Esophagus mucosa (tissue), 1 donor: ENCODE measurements around the gene C11orf24. TPM values are rescaled to one million over a fixed set of nuclear protein-coding genes. Genes with fewer than 3 reads are reported as not detected.
"Not testable (repeated sequence)": the region's sequence is repeated elsewhere in the genome, so short reads cannot be mapped to it uniquely, and the experiment has no call there.

Experiments
- ATAC-seq: fragments of 200-7000 bp; cut with Tn5 transposase; one replicate; pipeline ENCODE4 v1.9.1; 2020
- total RNA-seq: library from RNA; stranded (reverse); gene quantifications from one replicate; pipeline ENCODE4 v1.2.4, GENCODE V29; 2023
- donor health status: DM: yes; HTN: yes; CAD: no.

C11orf24 gene
- total RNA-seq, 1 donor from 2014 or later: 19.9 TPM

GRCh38 chr11:68298659-68299516 is 27.1 kb upstream of the C11orf24 start:
- ATAC-seq: no peak

GRCh38 chr11:68297812-68298658 is 26.3 kb upstream of the C11orf24 start:
- ATAC-seq: peak; percentile 95

DNA sequence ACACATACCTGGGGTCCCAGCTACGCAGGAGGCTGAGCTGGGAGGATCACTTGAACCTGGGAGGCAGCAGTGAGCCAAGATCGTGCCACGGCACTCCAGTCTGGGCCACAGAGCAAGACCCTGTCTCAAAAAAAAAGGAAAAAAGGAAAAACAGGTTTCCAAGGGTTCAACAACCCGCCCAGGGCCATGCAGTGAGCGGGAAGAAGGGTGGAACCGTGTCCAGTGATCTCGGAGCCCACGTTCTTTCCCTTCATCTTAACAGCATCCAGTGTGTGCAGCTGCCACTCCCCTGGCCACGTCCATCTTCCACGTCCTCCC is 25.7 kb upstream of the C11orf24 start:
- ATAC-seq: no peak

- ATAC-seq: no peak
These were observed 25.2 kb upstream of the C11orf24 start for GRCh38 chr11:68297052-68297378.

- no peak for ATAC-seq
These were observed 24.7 kb upstream of the C11orf24 start for GRCh38 chr11:68296344-68297051.

- ATAC-seq: no peak
These were observed 24.2 kb upstream of the C11orf24 start for GRCh38 chr11:68295940-68296339.

- ATAC-seq: no peak
These were observed 23.5 kb upstream of the C11orf24 start for GRCh38 chr11:68295271-68295670.

- no peak for ATAC-seq
These were observed 21.9 kb upstream of the C11orf24 start for GRCh38 chr11:68293708-68294107.

DNA sequence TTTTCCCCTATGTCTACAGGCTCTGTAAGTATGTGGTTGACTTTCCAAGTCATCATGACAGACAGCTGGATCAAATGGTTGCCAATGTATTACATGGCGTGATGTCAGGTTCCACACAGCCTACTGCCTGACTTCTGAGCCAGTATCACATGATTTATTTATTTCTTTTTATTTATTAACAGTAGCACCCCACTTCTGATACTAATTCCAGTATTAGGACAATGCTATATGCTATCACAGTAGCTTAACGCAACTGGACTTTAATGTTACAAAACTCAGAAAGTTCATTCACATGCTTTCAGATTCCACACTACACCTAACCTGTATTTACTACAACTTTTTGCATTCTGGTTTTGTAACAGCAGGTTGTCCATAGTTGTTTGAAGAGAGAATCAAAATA is 17.7 kb upstream of the C11orf24 start:
- no peak for ATAC-seq

GRCh38 chr11:68287419-68287818 is 15.6 kb upstream of the C11orf24 start:
- ATAC-seq: no peak

DNA sequence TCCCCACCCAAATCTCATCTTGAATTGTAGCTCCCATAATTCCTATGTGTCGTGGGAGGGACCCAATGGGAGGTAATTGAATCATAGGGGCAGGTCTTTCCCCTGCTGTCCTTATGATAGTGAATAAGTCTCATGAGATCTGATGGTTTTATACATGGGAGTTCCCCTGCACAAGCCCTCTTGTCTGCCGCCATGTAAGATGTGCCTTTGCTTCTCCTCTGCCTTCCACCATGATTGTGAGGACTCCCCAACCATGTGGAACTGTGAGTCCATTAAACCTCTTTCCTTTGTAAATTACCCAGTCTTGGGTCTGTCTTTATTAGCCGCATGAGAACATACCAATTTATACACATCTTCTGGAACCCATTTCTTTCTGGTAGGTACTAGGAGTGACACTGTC is 12.8 kb upstream of the C11orf24 start:
- not testable (repeated sequence) for ATAC-seq

GRCh38 chr11:68282861-68283230 is 11.1 kb upstream of the C11orf24 start:
- ATAC-seq: no peak

- ATAC-seq: peak; percentile 28
These were observed 10.5 kb upstream of the C11orf24 start for GRCh38 chr11:68282141-68282860.

- ATAC-seq: no peak
These were observed 7.9 kb upstream of the C11orf24 start for GRCh38 chr11:68279676-68280075.

- no peak for ATAC-seq
These were observed 5.1 kb upstream of the C11orf24 start for GRCh38 chr11:68276861-68277260.

- no peak for ATAC-seq
These were observed 4.1 kb upstream of the C11orf24 start for GRCh38 chr11:68275721-68276507.

DNA sequence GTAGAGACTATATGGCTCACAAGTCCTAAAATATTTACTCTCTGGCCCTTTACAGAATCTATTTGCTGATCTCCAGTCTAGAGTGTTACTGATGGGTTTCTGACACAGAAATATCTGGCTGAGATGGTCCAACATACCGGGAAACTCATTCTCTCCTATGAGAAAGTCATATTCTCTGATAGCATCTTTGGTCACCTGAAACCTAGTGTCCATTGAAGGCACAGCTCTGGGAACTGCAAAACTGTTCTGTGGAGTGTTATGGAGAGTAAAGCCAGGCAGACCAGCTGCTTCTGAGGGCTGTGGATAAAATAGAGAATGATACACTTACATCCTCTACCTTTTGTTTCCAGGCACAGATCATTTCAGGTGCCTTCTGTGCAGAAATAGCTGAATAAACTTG is 2.5 kb upstream of the C11orf24 start:
- no peak for ATAC-seq

GRCh38 chr11:68273026-68273738 is 1.4 kb upstream of the C11orf24 start:
- ATAC-seq: no peak

GRCh38 chr11:68271023-68271780 is 571 bp downstream of the C11orf24 start:
- peak; percentile 27 for ATAC-seq
